Endometrial microvascular endothelial cells (primary cell): ENCODE data around the gene PIN4. TPM values are rescaled to one million over a fixed set of nuclear protein-coding genes. Genes with fewer than 3 reads are reported as not detected.

Source experiments
- in situ Hi-C: cut with HindIII; loops from 2 replicates; pipeline ENCODE4 v1.10.0; 2017; ENCODE audit warnings: low sequenced_read_pairs, low pct_unique_long_range_greater_than_20kb; ENCODE audit errors: inconsistent ontology term
- total RNA-seq: library from RNA; depleted of rRNA; stranded (reverse); fragments of >200 nt; gene quantifications from one replicate; pipeline ENCODE4 v1.2.3, GENCODE V29; 2015; ENCODE audit errors: inconsistent ontology term

The PIN4 gene
- total RNA-seq, 1 donor from 2014 or later = 12.5 TPM

- in situ Hi-C loops = no loop called here
Measured at GRCh38 chrX:72247206-72247942, 65.8 kb downstream of the PIN4 start.

Other genes starting within 250 kb of the PIN4 start
- 1.8 TPM for gene RTL5, start 49.8 kb upstream of the PIN4 start, total RNA-seq
- gene ERCC6L, start 57.3 kb downstream of the PIN4 start, total RNA-seq = 10.3 TPM
- 1,152 TPM for gene RPS4X, start 95.5 kb downstream of the PIN4 start, total RNA-seq
- not detected for gene CITED1, start 124.2 kb downstream of the PIN4 start, total RNA-seq